H1 (cell line): Measurements from ENCODE around the gene CDH20. TPM values are rescaled to one million over a fixed set of nuclear protein-coding genes. Genes with fewer than 3 reads are reported as not detected.

Source experiments
- CTCF ChIA-PET: fragments of 300-600 bp; sonication (Branson Sonifier 250); formaldehyde crosslinking; loops from one replicate; lab custom pipeline; 2021; ENCODE audit not compliant: partially characterized antibody; lab: Charles Lee
- POLR2A ChIA-PET: fragments of 300-600 bp; sonication (Branson Sonifier 250); formaldehyde crosslinking; loops from one replicate; lab custom pipeline; 2021; ENCODE audit warnings: inconsistent platforms; ENCODE audit not compliant: partially characterized antibody; lab: Charles Lee
- DNase-seq, 2 experiments: peaks; one replicate each; pipeline versions ENCODE4 v3.0.0 to v3.0.0-alpha.2; 2010 to 2022; ENCODE audit warnings: low spot score in 2 of 2, low read depth in 1 of 2, mixed read lengths in 1 of 2
- FAIRE-seq: peaks from 2 replicates; lab custom pipeline; 2011; peaks lifted over from hg19 to GRCh38; lab: Jason Lieb, UNC
- H2AFZ ChIP-seq: 2 replicates; pipeline ENCODE4 v1.8.1; 2012; ENCODE audit warnings: low read length, inconsistent platforms
- H2AK5ac ChIP-seq: 2 replicates; pipeline ENCODE4 v1.6.1; 2013; ENCODE audit warnings: low read depth, low read length
- H2BK120ac ChIP-seq: replicated peaks from 2 replicates; pipeline ENCODE3; 2013; ENCODE audit warnings: low read depth, low read length, inconsistent platforms
- H2BK12ac ChIP-seq: 2 replicates; pipeline ENCODE4 v1.6.1; 2013; ENCODE audit warnings: low read depth, low read length
- H2BK15ac ChIP-seq: 2 replicates; pipeline ENCODE4 v1.6.1; 2013; ENCODE audit warnings: low read length
- H2BK20ac ChIP-seq: 2 replicates; pipeline ENCODE4 v1.6.1; 2013; ENCODE audit warnings: low read length
- H2BK5ac ChIP-seq: 2 replicates; pipeline ENCODE4 v1.6.1; 2013; ENCODE audit warnings: low read depth, low read length
- H3K14ac ChIP-seq: 2 replicates; pipeline ENCODE4 v1.6.1; 2013; ENCODE audit warnings: inconsistent platforms; ENCODE audit not compliant: insufficient read length
- H3K18ac ChIP-seq: 2 replicates; pipeline ENCODE4 v1.6.1; 2013; ENCODE audit warnings: low read length; ENCODE audit errors: extremely low read depth
- H3K23ac ChIP-seq: 2 replicates; pipeline ENCODE4 v1.6.1; 2013; ENCODE audit warnings: inconsistent platforms; ENCODE audit not compliant: insufficient read length
- H3K23me2 ChIP-seq: 2 replicates; pipeline ENCODE4 v1.6.1; 2013; ENCODE audit warnings: low read depth, low read length
- H3K27ac ChIP-seq: 2 replicates; pipeline ENCODE4 v1.6.1; 2011; ENCODE audit warnings: low read depth, low read length, inconsistent platforms
- H3K27me3 ChIP-seq, 4 experiments: replicated peaks in 1 of 4; 1 replicate in 1 of 4; 2 replicates in 3 of 4; pipeline versions ENCODE4 v1.6.1 to v1.8.1; 2011 to 2013; ENCODE audit warnings: low read length in 3 of 4, mild to moderate bottlenecking in 3 of 4, inconsistent platforms in 2 of 4, mixed read lengths in 2 of 4, moderate library complexity in 1 of 4; ENCODE audit not compliant: control insufficient read depth in 3 of 4, insufficient read depth in 3 of 4; ENCODE audit errors: extremely low read depth in 1 of 4
- H3K36me3 ChIP-seq, 4 experiments: 2 replicates each; pipeline versions ENCODE4 v1.6.1 to v1.8.1; 2011 to 2013; ENCODE audit warnings: mild to moderate bottlenecking in 4 of 4, low read length in 3 of 4, moderate library complexity in 2 of 4, control low read depth in 1 of 4, inconsistent platforms in 1 of 4; ENCODE audit not compliant: insufficient read depth in 4 of 4, control insufficient read depth in 2 of 4
- H3K4ac ChIP-seq: replicated peaks from 2 replicates; pipeline ENCODE3; 2013; ENCODE audit warnings: low read length, low read depth, mixed read lengths, inconsistent platforms; ENCODE audit not compliant: insufficient read length
- H3K4me1 ChIP-seq, 4 experiments: replicated peaks in 1 of 4; 1 replicate in 1 of 4; 2 replicates in 3 of 4; pipeline versions ENCODE4 v1.6.1 to v1.8.1; 2011 to 2013; ENCODE audit warnings: low read length in 3 of 4, inconsistent platforms in 2 of 4, mixed read lengths in 1 of 4; ENCODE audit not compliant: insufficient read depth in 4 of 4, control insufficient read depth in 3 of 4
- H3K4me2 ChIP-seq, 2 experiments: 2 replicates each; pipeline versions ENCODE4 v1.6.1 to v1.8.1; 2011 to 2013; ENCODE audit warnings: low read depth in 2 of 2, low read length in 2 of 2, control low read depth in 1 of 2, inconsistent platforms in 1 of 2, mild to moderate bottlenecking in 1 of 2; ENCODE audit not compliant: insufficient read depth in 1 of 2
- H3K4me3 ChIP-seq, 4 experiments: fragments of 200-600, 300-600 bp in 1 of 4; sonication (generic), shearing (Covaris generic), sonication (Bioruptor Twin) in 1 of 4; 2 replicates each; pipeline versions ENCODE4 v1.5.1 to v1.8.1; 2011 to 2016; ENCODE audit warnings: low read length in 4 of 4, low read depth in 3 of 4, control low read depth in 2 of 4, inconsistent platforms in 2 of 4, mild to moderate bottlenecking in 2 of 4, mixed read lengths in 1 of 4, moderate library complexity in 1 of 4; ENCODE audit not compliant: insufficient read depth in 2 of 4; ENCODE audit errors: extremely low read depth in 1 of 4
- H3K56ac ChIP-seq: replicated peaks from 2 replicates; pipeline ENCODE3; 2013; ENCODE audit warnings: low read depth, mild to moderate bottlenecking, mixed read lengths, low read length, inconsistent platforms; ENCODE audit not compliant: insufficient read length
- H3K79me1 ChIP-seq: 2 replicates; pipeline ENCODE4 v1.6.1; 2013; ENCODE audit warnings: low read depth, low read length, control low read depth
- H3K79me2 ChIP-seq, 2 experiments: 2 replicates each; pipeline versions ENCODE4 v1.6.1 to v1.8.1; 2012 to 2013; ENCODE audit warnings: low read length in 2 of 2, mild to moderate bottlenecking in 2 of 2, inconsistent platforms in 1 of 2; ENCODE audit not compliant: insufficient read depth in 2 of 2, control insufficient read depth in 1 of 2
- H3K9ac ChIP-seq, 4 experiments: replicated peaks in 1 of 4; 1 replicate in 1 of 4; 2 replicates in 3 of 4; pipeline versions ENCODE4 v1.6.1 to v1.8.1; 2011 to 2013; ENCODE audit warnings: low read depth in 3 of 4, low read length in 3 of 4, control low read depth in 2 of 4, mild to moderate bottlenecking in 2 of 4, moderate library complexity in 2 of 4, inconsistent platforms in 1 of 4; ENCODE audit errors: extremely low read depth in 1 of 4
- H3K9me3 ChIP-seq, 2 experiments: 2 replicates each; pipeline versions ENCODE4 v1.6.1 to v1.8.1; 2012 to 2013; ENCODE audit warnings: mild to moderate bottlenecking in 2 of 2, moderate library complexity in 2 of 2, control low read depth in 1 of 2, inconsistent platforms in 1 of 2, low read depth in 1 of 2, low read length in 1 of 2, mixed read lengths in 1 of 2; ENCODE audit not compliant: insufficient read depth in 2 of 2
- H4K20me1 ChIP-seq, 2 experiments: replicated peaks in 1 of 2; 2 replicates each; pipeline versions ENCODE3 to v1.8.1; 2011 to 2013; ENCODE audit warnings: inconsistent platforms in 2 of 2, low read length in 2 of 2, mild to moderate bottlenecking in 1 of 2; ENCODE audit not compliant: insufficient read depth in 2 of 2, control insufficient read depth in 1 of 2
- H4K5ac ChIP-seq: 2 replicates; pipeline ENCODE4 v1.6.1; 2013; ENCODE audit warnings: low read length, low read depth, mixed read lengths, inconsistent platforms; ENCODE audit not compliant: insufficient read length
- H4K8ac ChIP-seq: 2 replicates; pipeline ENCODE4 v1.8.0; 2013; ENCODE audit warnings: mild to moderate bottlenecking, moderate library complexity, low read length, inconsistent platforms; ENCODE audit not compliant: insufficient read depth; ENCODE audit errors: extremely low read depth
- H4K91ac ChIP-seq: replicated peaks from 2 replicates; pipeline ENCODE3; 2013; ENCODE audit warnings: low read length, mixed read lengths, inconsistent platforms; ENCODE audit not compliant: insufficient read length
- CHD2 ChIP-seq: IDR thresholded peaks from 2 replicates; pipeline ENCODE4 v1.6.1; 2012; ENCODE audit warnings: low read length, improper control_type of control experiment
- EGR1 ChIP-seq: IDR thresholded peaks from 2 replicates; pipeline ENCODE4 v1.6.1; 2011; ENCODE audit warnings: low read depth, low read length, borderline replicate concordance
- GABPA ChIP-seq: IDR thresholded peaks from 2 replicates; pipeline ENCODE4 v1.6.1; 2011; ENCODE audit warnings: mild to moderate bottlenecking, low read length, moderate library complexity, borderline replicate concordance; ENCODE audit not compliant: insufficient read depth
- KDM1A ChIP-seq: fragments of 200-600, 300-600 bp; sonication (generic); IDR thresholded peaks from 2 replicates; pipeline ENCODE4 v1.7.1; 2016; ENCODE audit warnings: mild to moderate bottlenecking, low read length, borderline replicate concordance
- NRF1 ChIP-seq: IDR thresholded peaks from 2 replicates; pipeline ENCODE4 v1.6.1; 2011; ENCODE audit warnings: mild to moderate bottlenecking, low read depth, low read length, improper control_type of control experiment
- SIN3A ChIP-seq, 2 experiments: IDR thresholded peaks in 1 of 2; conservative IDR thresholded peaks in 1 of 2; 2 replicates each; pipeline ENCODE4 v1.6.1; 2011 to 2012; ENCODE audit warnings: low read length in 2 of 2, improper control_type of control experiment in 1 of 2, low read depth in 1 of 2, mild to moderate bottlenecking in 1 of 2
- SP1 ChIP-seq: IDR thresholded peaks from 2 replicates; pipeline ENCODE4 v1.6.1; 2011; ENCODE audit warnings: low read depth, low read length
- TAF7 ChIP-seq: optimal IDR thresholded peaks from 2 replicates; pipeline ENCODE3; 2011; ENCODE audit warnings: low read depth, mild to moderate bottlenecking, inconsistent platforms, low read length, moderate library complexity, borderline replicate concordance
- TEAD4 ChIP-seq: IDR thresholded peaks from 2 replicates; pipeline ENCODE4 v1.6.1; 2012; ENCODE audit warnings: low read depth, low read length, inconsistent platforms, mixed read lengths
- WGBS, 2 experiments: shearing (Covaris generic) in 1 of 2; methylation state at CpG; one replicate each; pipeline versions ENCODE4 v1.1.6 to v1.1.7; 2013 to 2015; ENCODE audit warnings: low lambda C conversion rate in 2 of 2, mixed read lengths in 2 of 2, inconsistent platforms in 1 of 2, low coverage in 1 of 2, missing lambda C conversion rate in 1 of 2; ENCODE audit not compliant: insufficient replicate concordance in 2 of 2, insufficient coverage in 1 of 2, insufficient read length in 1 of 2; ENCODE audit errors: extremely low coverage in 1 of 2, missing lambda C conversion rate in 1 of 2; 5-methylcytosine and 5-hydroxymethylcytosine counted together
- polyA plus RNA-seq, 7 experiments: library from polyadenylated mRNA; depleted of rRNA in 3 of 7; stranded (reverse) in 5 of 7; unstranded in 2 of 7; fragments of >200 nt in 5 of 7; fragments of 200-250 nt in 2 of 7; gene quantifications; 1 replicate in 5 of 7; 2 replicates in 1 of 7; 4 replicates in 1 of 7; pipeline versions ENCODE4 v1.2.1 to v1.2.3, GENCODE V29; 2011 to 2013; ENCODE audit warnings: missing spikeins in 2 of 7, mixed read lengths in 2 of 7
- total RNA-seq: library from RNA; stranded (reverse); fragmentation: NEBNext Ultra II Directional; extraction: Animal tissue kit (Norgen Biotek cat#: 25700); gene quantifications from 2 replicates; pipeline ENCODE4 v1.2.1, GENCODE V29; 2021

The CDH20 gene
- total and polyA plus RNA-seq, 2 of the 8 experiments (the other 6 are each of a cell fraction or from before 2014, with no cell fraction given), result 0.07 to 0.12 TPM

GRCh38 chr18:61414086-61414485, 80.9 kb downstream of the CDH20 start:
- Histone ChIP-seq H2BK120ac (no peak overlapping the region), H2AK5ac (no peak overlapping the region), H3K18ac (no peak overlapping the region), H3K27ac (no peak overlapping the region), H3K9ac (no peak overlapping the region), H4K91ac (no peak overlapping the region), H4K8ac (no peak overlapping the region), H3K14ac (no peak overlapping the region), H3K4me3 (no peak overlapping the region), H3K56ac (no peak overlapping the region), H2BK12ac (no peak overlapping the region), H3K36me3 (no peaks in the 10 kb centered on the region), H3K9me3 (no peaks in the 10 kb centered on the region), H2BK20ac (no peak overlapping the region), H3K4me2 (no peak overlapping the region), H3K27me3 (peaks cover 0 to 1% (median 0%) of the 10 kb centered on the region in 4 experiments; a peak in 1 of 7 replicates)
- FAIRE-seq (no peak), DNase-seq (no peak)
- POLR2A ChIA-PET, result no interaction called here
- CTCF ChIA-PET, result no interaction called here
- TF ChIP-seq NRF1, result no peak
- TF ChIP-seq TEAD4, result no peak
- no peak for TF ChIP-seq TAF7
- no peak for TF ChIP-seq SIN3A (conservative IDR thresholded peaks at IDR 0.05 in 1 of 2, IDR thresholded peaks at IDR 0.05 in 1 of 2; ENCODE audit: low read depth in 1 of 2, low read length in 2 of 2)
- no peak for TF ChIP-seq KDM1A
- no peak for TF ChIP-seq GABPA
- TF ChIP-seq EGR1, result no peak
- TF ChIP-seq CHD2, result no peak
- no peak for TF ChIP-seq SP1
- TF ChIP-seq, all 59 proteins: peak for 0
- Histone ChIP-seq H3K79me1 (no peaks in the 10 kb centered on the region), H2AFZ (no peak overlapping the region), H4K5ac (no peak overlapping the region), H2BK5ac (no peak overlapping the region), H3K23me2 (no peaks in the 10 kb centered on the region; the same call in 1 of the 2 replicates), H3K4me1 (no peaks in the 10 kb centered on the region), H2BK15ac (no peak overlapping the region), H3K79me2 (no peaks in the 10 kb centered on the region), H3K23ac (no peak overlapping the region), H4K20me1 (no peaks in the 10 kb centered on the region), H3K4ac (no peak overlapping the region)
- 89% methylated on average over 4 of the region's 4 CpGs; no CpG with 5 or more reads in 1 of the 2 experiments for WGBS, 2 experiments
